Measurements from ENCODE around the gene ARID1A.
A peak's percentile ranks its signal among the peaks of the same experiment; 100 is the strongest.
"Not testable (repeated sequence)": the region's sequence is repeated elsewhere in the genome, so short reads cannot be mapped to it uniquely, and the experiment has no call there.

The ARID1A gene

GRCh38 chr1:26788515-26788785, 92.6 kb downstream of the ARID1A start:
- no peak for DNase-seq (ENCODE audit: low spot score)

- peak; percentile 88 for DNase-seq (ENCODE audit: low spot score)
These were observed 93.2 kb downstream of the ARID1A start for GRCh38 chr1:26788836-26789611.

GRCh38 chr1:26789612-26789865, 93.7 kb downstream of the ARID1A start:
- no peak for DNase-seq (ENCODE audit: low spot score)

- DNase-seq (ENCODE audit: low spot score), result no peak
These were observed 94.1 kb downstream of the ARID1A start for GRCh38 chr1:26789931-26790330.

GRCh38 chr1:26790551-26790953, 94.7 kb downstream of the ARID1A start:
- peak; percentile 16 for DNase-seq (ENCODE audit: low spot score)

GRCh38 chr1:26791148-26791547, 95.3 kb downstream of the ARID1A start:
- no peak for DNase-seq (ENCODE audit: low spot score)

- DNase-seq (ENCODE audit: low spot score), result no peak
These were observed 95.8 kb downstream of the ARID1A start for GRCh38 chr1:26791626-26792025.

GRCh38 chr1:26792924-26793323, 97.1 kb downstream of the ARID1A start:
- no peak for DNase-seq (ENCODE audit: low spot score)

- no peak for DNase-seq (ENCODE audit: low spot score)
These were observed 98.6 kb downstream of the ARID1A start for GRCh38 chr1:26794391-26794790.

- DNase-seq (ENCODE audit: low spot score), result no peak
These were observed 101.8 kb downstream of the ARID1A start for GRCh38 chr1:26797627-26798026.

- peak; percentile 81 for DNase-seq (ENCODE audit: low spot score)
These were observed 103.8 kb downstream of the ARID1A start for GRCh38 chr1:26799479-26800142.

- DNase-seq (ENCODE audit: low spot score), result not testable (repeated sequence)
These were observed 108.1 kb downstream of the ARID1A start for GRCh38 chr1:26803932-26804331.

GRCh38 chr1:26810105-26810504, 114.3 kb downstream of the ARID1A start:
- DNase-seq (ENCODE audit: low spot score), result peak; percentile 76

GRCh38 chr1:26811057-26811456, 115.2 kb downstream of the ARID1A start:
- no peak for DNase-seq (ENCODE audit: low spot score)

GRCh38 chr1:26811708-26812107, 115.9 kb downstream of the ARID1A start:
- no peak for DNase-seq (ENCODE audit: low spot score)

- DNase-seq (ENCODE audit: low spot score), result no peak
These were observed 118.6 kb downstream of the ARID1A start for GRCh38 chr1:26814377-26814776.

GRCh38 chr1:26814893-26815292, 119.1 kb downstream of the ARID1A start:
- DNase-seq (ENCODE audit: low spot score), result no peak

- DNase-seq (ENCODE audit: low spot score), result no peak
These were observed 125.0 kb downstream of the ARID1A start for GRCh38 chr1:26820784-26821269.

GRCh38 chr1:26822737-26823395, 127.1 kb downstream of the ARID1A start:
- DNase-seq (ENCODE audit: low spot score), result no peak

GRCh38 chr1:26824731-26825130, 128.9 kb downstream of the ARID1A start:
- no peak for DNase-seq (ENCODE audit: low spot score)

- peak; percentile 97 for DNase-seq (ENCODE audit: low spot score)
These were observed 130.7 kb downstream of the ARID1A start, which contains the start of gene ZDHHC18 for GRCh38 chr1:26826261-26827105. Gene ZDHHC18 (plus strand): TSS chr1:26826688. CDS start chr1:26826805, 117 bp downstream.

GRCh38 chr1:26827106-26827604, 131.3 kb downstream of the ARID1A start:
- no peak for DNase-seq (ENCODE audit: low spot score)
